ENCODE results near the gene CLMN. TPM values are rescaled to one million over a fixed set of nuclear protein-coding genes. Genes with fewer than 3 reads are reported as not detected.

Gene CLMN
- polyA plus RNA-seq, 1 donor from 2014 or later = 0.57 TPM

GRCh38 chr14:95359994-95360826 lies 40.5 kb upstream of the CLMN start:
- Histone ChIP-seq H3K9ac (ENCODE audit: low read length) (no peak overlapping the region), H3K27ac (ENCODE audit: low read length) (no peak overlapping the region), H3K79me2 (replicated peaks; ENCODE audit: insufficient read depth, low read length) (no peaks in the 10 kb centered on the region), H3K4me2 (ENCODE audit: low read length) (no peak overlapping the region), H3K9me3 (ENCODE audit: low read length) (no peaks in the 10 kb centered on the region), H3K36me3 (ENCODE audit: insufficient read depth, low read length) (no peaks in the 10 kb centered on the region), H3F3A (ENCODE audit: insufficient read depth, low read length, poor library complexity, severe bottlenecking) (no peaks in the 10 kb centered on the region), H3K4me3 (ENCODE audit: low read length) (no peak overlapping the region), H4K20me1 (ENCODE audit: insufficient read depth) (no peaks in the 10 kb centered on the region), H3K9me2 (ENCODE audit: insufficient read depth, low read length) (no peaks in the 10 kb centered on the region), H3K27me3 (ENCODE audit: insufficient read depth, low read depth, low read length) (peaks cover 3% of the 10 kb centered on the region), H2AFZ (ENCODE audit: low read depth, low read length) (no peak overlapping the region)
- TF ChIP-seq EP300 (conservative IDR thresholded peaks at IDR 0.05; ENCODE audit: poor library complexity, severe bottlenecking) (no peak), SMC3 (conservative IDR thresholded peaks at IDR 0.05; ENCODE audit: poor library complexity) (no peak), POLR2AphosphoS5 (IDR thresholded peaks at IDR 0.05) (no peak), TAF1 (IDR thresholded peaks at IDR 0.05; ENCODE audit: low read depth) (no peak), MXI1 (conservative IDR thresholded peaks at IDR 0.05; ENCODE audit: poor library complexity, severe bottlenecking) (no peak), RAD21 (conservative IDR thresholded peaks at IDR 0.05) (no peak), EZH2 (IDR thresholded peaks at IDR 0.05; ENCODE audit: borderline replicate concordance, insufficient read depth, low read length, poor library complexity, severe bottlenecking) (no peak)
- TF ChIP-seq, protein P1, sequence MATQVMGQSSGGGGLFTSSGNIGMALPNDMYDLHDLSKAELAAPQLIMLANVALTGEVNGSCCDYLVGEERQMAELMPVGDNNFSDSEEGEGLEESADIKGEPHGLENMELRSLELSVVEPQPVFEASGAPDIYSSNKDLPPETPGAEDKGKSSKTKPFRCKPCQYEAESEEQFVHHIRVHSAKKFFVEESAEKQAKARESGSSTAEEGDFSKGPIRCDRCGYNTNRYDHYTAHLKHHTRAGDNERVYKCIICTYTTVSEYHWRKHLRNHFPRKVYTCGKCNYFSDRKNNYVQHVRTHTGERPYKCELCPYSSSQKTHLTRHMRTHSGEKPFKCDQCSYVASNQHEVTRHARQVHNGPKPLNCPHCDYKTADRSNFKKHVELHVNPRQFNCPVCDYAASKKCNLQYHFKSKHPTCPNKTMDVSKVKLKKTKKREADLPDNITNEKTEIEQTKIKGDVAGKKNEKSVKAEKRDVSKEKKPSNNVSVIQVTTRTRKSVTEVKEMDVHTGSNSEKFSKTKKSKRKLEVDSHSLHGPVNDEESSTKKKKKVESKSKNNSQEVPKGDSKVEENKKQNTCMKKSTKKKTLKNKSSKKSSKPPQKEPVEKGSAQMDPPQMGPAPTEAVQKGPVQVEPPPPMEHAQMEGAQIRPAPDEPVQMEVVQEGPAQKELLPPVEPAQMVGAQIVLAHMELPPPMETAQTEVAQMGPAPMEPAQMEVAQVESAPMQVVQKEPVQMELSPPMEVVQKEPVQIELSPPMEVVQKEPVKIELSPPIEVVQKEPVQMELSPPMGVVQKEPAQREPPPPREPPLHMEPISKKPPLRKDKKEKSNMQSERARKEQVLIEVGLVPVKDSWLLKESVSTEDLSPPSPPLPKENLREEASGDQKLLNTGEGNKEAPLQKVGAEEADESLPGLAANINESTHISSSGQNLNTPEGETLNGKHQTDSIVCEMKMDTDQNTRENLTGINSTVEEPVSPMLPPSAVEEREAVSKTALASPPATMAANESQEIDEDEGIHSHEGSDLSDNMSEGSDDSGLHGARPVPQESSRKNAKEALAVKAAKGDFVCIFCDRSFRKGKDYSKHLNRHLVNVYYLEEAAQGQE (IDR thresholded peaks at IDR 0.05; ENCODE audit: borderline replicate concordance) = no peak
- TF ChIP-seq, protein P2, sequence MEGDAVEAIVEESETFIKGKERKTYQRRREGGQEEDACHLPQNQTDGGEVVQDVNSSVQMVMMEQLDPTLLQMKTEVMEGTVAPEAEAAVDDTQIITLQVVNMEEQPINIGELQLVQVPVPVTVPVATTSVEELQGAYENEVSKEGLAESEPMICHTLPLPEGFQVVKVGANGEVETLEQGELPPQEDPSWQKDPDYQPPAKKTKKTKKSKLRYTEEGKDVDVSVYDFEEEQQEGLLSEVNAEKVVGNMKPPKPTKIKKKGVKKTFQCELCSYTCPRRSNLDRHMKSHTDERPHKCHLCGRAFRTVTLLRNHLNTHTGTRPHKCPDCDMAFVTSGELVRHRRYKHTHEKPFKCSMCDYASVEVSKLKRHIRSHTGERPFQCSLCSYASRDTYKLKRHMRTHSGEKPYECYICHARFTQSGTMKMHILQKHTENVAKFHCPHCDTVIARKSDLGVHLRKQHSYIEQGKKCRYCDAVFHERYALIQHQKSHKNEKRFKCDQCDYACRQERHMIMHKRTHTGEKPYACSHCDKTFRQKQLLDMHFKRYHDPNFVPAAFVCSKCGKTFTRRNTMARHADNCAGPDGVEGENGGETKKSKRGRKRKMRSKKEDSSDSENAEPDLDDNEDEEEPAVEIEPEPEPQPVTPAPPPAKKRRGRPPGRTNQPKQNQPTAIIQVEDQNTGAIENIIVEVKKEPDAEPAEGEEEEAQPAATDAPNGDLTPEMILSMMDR (IDR thresholded peaks at IDR 0.05; ENCODE audit: poor library complexity, severe bottlenecking) = no peak

- Histone ChIP-seq H3K27ac (ENCODE audit: low read length) (no peak overlapping the region), H3K4me2 (ENCODE audit: low read length) (no peak overlapping the region), H4K20me1 (ENCODE audit: insufficient read depth) (no peaks in the 10 kb centered on the region), H3F3A (ENCODE audit: insufficient read depth, low read length, poor library complexity, severe bottlenecking) (no peaks in the 10 kb centered on the region), H3K9ac (ENCODE audit: low read length) (no peak overlapping the region), H3K79me2 (replicated peaks; ENCODE audit: insufficient read depth, low read length) (no peaks in the 10 kb centered on the region), H3K4me3 (ENCODE audit: low read length) (no peak overlapping the region), H3K9me2 (ENCODE audit: insufficient read depth, low read length) (no peaks in the 10 kb centered on the region), H2AFZ (ENCODE audit: low read depth, low read length) (no peak overlapping the region), H3K36me3 (ENCODE audit: insufficient read depth, low read length) (no peaks in the 10 kb centered on the region), H3K9me3 (ENCODE audit: low read length) (no peaks in the 10 kb centered on the region), H3K27me3 (ENCODE audit: insufficient read depth, low read depth, low read length) (peaks cover 3% of the 10 kb centered on the region)
- TF ChIP-seq TAF1 (IDR thresholded peaks at IDR 0.05; ENCODE audit: low read depth) (no peak), EP300 (conservative IDR thresholded peaks at IDR 0.05; ENCODE audit: poor library complexity, severe bottlenecking) (no peak), POLR2AphosphoS5 (IDR thresholded peaks at IDR 0.05) (no peak), EZH2 (IDR thresholded peaks at IDR 0.05; ENCODE audit: borderline replicate concordance, insufficient read depth, low read length, poor library complexity, severe bottlenecking) (no peak), SMC3 (conservative IDR thresholded peaks at IDR 0.05; ENCODE audit: poor library complexity) (no peak), RAD21 (conservative IDR thresholded peaks at IDR 0.05) (no peak), MXI1 (conservative IDR thresholded peaks at IDR 0.05; ENCODE audit: poor library complexity, severe bottlenecking) (no peak)
- TF ChIP-seq, protein P1 (IDR thresholded peaks at IDR 0.05; ENCODE audit: borderline replicate concordance) = no peak
- TF ChIP-seq, protein P2 (IDR thresholded peaks at IDR 0.05; ENCODE audit: poor library complexity, severe bottlenecking) = no peak
Measured at GRCh38 chr14:95356245-95356869, 36.6 kb upstream of the CLMN start.

Measured in neural cell (in vitro differentiated cells).